GM18870 (cell line): ENCODE measurements around the gene ECT2.
"Not testable (repeated sequence)": the region's sequence is repeated elsewhere in the genome, so short reads cannot be mapped to it uniquely, and the experiment has no call there.

ENCODE experiments used
- ATAC-seq: cut with Tn5 transposase; IDR thresholded peaks from one replicate; pipeline ENCODE4 v1.9.1; 2021; ENCODE audit warnings: moderate library complexity; ENCODE audit not compliant: unreplicated experiment

Gene ECT2

DNA sequence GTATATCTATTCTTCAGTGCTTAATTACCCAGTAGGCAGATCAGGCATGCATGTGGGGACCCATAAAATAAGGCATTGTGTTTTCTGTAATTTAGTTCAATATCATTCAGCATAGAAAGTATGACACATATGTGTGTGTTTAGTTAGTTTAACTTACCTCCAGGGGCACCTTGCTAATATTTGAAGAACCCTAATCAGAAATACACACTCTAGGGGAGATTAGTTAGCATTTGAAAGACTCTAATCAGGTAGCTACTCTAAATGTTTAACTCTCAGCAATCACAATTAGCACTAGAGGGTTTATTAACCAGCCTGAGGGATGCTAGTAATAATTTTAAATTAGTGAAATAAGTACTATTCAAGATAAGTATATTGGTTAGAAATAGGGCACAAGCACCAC lies 104.5 kb downstream of the ECT2 start:
- no peak for ATAC-seq

DNA sequence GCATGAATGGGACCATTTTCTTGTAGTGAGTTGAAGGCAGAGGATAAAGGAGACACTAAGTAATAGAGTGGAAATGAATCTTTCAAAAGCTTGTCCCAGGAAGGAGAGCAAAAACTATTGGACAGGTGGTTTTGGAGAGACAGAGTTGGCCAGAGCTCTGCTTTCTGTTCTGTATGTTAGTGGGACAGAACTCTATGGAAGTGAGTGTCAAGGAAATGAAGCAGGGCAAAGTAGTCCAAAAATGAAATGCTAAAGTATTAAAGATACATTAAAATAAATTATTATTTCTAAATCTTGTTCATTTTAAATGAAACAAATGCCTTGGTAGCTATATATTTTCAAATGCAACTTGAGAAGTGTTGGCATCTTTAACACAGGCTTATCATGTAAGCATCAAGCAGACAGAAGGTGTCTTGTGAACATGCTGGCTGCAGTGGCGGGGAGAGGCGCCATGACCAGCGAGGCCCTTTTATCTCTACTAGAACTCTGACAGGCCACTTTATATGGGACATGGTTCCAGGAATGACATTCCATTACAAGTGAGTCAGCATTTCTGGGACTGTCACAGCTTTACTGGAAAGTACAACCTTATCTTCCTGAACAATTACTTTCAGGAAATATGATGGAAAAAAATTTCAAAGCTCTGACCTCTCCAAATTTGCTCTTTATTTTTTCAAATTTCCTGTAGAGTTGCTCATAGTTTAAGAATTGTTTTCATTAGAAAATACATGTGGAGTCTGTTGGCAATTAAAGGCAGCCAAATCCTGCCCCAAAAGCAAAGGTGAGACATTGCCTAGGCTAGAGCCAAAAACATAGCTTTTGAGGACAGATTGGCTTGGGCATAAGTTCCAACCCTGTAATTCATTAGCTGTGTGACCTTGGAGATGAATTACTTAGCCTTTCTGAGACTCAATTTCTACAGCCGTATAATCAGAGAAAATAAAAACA lies 106.5 kb downstream of the ECT2 start:
- no peak for ATAC-seq

DNA sequence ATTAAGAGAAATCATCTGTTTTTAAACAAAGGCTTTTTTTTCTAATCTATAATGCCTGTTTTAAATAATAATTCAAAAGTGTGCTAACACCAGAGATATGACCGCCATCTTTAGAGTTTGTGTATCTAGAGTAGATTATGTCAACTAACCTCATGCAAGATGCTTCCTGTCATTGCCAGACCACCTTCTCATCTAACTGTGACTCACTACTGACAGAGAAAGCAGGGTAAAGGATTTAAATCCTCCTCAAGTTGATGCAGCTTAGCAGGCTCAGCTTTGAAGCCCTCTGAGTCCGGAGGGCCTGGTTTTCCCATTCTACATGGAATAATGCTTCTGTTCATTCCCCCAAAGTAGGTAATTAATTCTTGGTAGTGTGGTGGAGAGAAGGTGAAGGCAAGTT lies 108.5 kb downstream of the ECT2 start:
- no peak for ATAC-seq

DNA sequence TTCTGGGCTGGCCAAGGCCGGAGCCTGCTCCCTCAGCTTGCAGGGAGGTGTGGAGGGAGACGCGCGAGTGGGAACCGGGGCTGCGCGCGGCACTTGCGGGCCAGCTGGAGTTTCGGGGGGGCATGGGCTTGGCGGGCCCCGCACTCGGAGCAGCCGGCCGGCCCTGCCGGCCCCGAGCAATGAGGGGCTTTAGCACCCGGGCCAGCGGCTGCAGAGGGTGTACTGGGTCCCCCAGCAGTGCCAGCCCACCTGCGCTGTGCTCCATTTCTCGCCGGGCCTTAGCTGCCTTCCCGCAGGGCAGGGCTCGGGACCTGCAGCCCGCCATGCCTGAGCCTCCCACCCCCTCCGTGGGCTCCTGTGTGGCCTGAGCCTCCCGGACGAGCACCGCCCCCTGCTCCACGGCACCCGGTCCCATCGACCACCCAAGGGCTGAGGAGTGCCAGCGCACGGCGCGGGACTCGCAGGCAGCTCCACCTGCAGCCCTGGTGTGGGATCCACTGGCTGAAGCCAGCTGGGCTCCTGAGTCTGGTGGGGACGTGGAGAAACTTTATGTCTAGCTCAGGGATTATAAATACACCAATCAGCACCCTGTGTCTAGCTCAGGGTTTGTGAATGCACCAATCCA lies 116.3 kb downstream of the ECT2 start:
- ATAC-seq = not testable (repeated sequence)

DNA sequence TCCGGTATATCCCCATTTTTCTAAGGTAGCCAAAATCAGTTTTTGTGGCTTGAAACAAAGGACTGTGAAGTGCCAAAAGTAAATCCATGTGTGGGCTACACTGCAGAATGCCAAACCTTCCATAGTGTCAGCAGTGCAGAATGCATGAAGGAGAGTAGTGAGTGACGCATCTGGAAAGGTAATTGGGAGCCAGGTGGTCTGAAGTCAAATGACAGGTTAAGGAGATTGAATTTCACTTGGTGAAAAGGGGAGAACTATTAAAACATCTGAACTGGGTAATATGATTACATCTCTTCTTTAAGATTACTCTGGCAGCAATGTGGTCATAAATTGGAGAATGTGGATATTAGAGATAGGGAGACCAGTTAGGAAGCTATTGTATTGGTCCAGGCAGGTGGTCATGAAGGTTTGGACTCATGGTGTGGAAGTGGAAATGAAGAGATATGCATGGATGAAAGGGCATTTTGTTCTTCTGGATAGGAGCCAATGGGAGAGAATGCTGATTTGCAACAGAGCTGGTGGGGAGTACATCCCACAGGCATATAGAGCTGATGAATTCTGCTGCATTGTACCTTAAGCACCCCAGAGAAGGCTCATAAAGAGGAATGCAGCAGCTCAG lies 118.2 kb downstream of the ECT2 start:
- ATAC-seq = no peak

DNA sequence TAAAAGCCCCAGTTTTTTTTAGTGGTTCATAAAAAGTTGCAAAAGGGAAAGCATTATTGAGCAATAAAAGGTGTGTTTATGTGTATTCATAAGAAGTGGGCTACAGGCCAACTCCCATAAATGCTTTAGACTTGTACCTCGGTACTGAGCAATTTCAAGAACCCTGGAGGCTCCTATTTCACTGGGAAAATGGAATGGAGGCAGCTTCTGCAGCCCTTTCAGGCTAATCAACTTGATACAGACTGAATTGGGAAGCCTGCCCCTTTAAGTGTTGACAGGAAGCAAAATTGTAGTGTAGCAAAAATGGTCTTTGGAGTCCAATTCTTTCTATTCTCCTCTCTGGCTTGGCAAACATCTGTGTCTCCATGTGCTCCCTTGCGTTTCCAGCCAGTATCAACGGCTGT lies 118.8 kb downstream of the ECT2 start:
- no peak for ATAC-seq

DNA sequence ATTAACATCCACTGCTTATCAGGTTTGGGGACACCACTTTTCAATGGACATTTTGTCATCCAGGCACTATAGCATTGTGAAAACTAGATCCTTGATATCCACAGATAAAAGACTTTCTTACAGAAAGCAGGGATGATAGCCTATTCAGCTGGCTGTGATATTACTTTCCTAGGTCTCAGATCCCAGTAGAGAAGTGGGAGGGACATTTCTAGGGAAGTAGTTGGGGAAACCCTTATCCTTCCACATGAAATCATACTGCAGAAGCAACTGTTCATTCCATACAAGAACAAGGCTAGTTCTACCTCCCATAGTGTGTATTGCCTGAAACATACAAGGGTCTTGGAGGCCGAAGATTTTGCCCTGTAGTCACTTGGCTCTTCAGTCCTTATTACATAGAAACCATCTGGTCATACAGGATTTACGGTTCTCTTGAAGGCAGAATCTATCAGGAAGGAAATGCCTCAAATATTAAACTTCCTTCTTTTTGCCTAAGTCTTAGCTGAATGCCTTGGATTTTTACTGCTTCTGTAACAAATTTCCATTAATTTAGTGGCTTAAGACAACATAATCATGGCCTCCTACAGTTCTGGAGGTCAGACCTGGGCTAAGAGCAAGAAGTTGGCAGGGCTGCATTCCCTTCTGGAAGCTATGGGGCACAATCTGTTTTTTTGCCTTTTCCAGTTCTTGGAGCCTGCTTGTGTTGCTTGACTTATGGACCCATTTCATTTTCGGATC lies 119.4 kb downstream of the ECT2 start:
- no peak for ATAC-seq
